Muscle of leg (tissue), 11 donors: ENCODE results near the gene YAE1. TPM values are rescaled to one million over a fixed set of nuclear protein-coding genes. Genes with fewer than 3 reads are reported as not detected.
A peak's percentile ranks its signal among the peaks of the same experiment; 100 is the strongest.

Experiments used
- DNase-seq: peaks from one replicate; pipeline ENCODE4 v3.0.0; 2013
- H3K27ac ChIP-seq: one replicate; pipeline ENCODE4 v1.5.1; 2013; ENCODE audit warnings: mild to moderate bottlenecking, low read length, control low read depth
- H3K27me3 ChIP-seq: one replicate; pipeline ENCODE4 v1.6.1; 2013; ENCODE audit warnings: low read length; ENCODE audit not compliant: control insufficient read depth, insufficient read depth
- H3K36me3 ChIP-seq: one replicate; pipeline ENCODE4 v1.6.1; 2013; ENCODE audit warnings: low read length; ENCODE audit not compliant: control insufficient read depth, insufficient read depth
- H3K4me1 ChIP-seq: one replicate; pipeline ENCODE4 v1.6.1; 2013; ENCODE audit warnings: low read length; ENCODE audit not compliant: control insufficient read depth, insufficient read depth
- H3K4me3 ChIP-seq: one replicate; pipeline ENCODE4 v1.5.1; 2013; ENCODE audit warnings: low read length, control low read depth
- H3K9me3 ChIP-seq: replicated peaks from 2 replicates; pipeline ENCODE4 v1.6.1; 2013; ENCODE audit warnings: low read depth, low read length; ENCODE audit not compliant: control insufficient read depth
- WGBS: methylation state at CpG from one replicate; pipeline ENCODE4 v1.1.5; 2013; ENCODE audit warnings: missing lambda C conversion rate; ENCODE audit not compliant: insufficient coverage; 5-methylcytosine and 5-hydroxymethylcytosine counted together
- polyA plus RNA-seq, 8 donors: library from polyadenylated mRNA; unstranded; fragments of 120-200 nt; gene quantifications; one replicate each; pipeline versions ENCODE4 v1.2.1 to v1.2.3, GENCODE V29; 2013; ENCODE audit warnings: inconsistent platforms in 1 of 8, low replicate concordance in 1 of 8; ENCODE audit not compliant: insufficient read length in 8 of 8, insufficient read depth in 1 of 8
- total RNA-seq: library from RNA; stranded (reverse); fragments of 120-200 nt; gene quantifications from one replicate; pipeline ENCODE4 v1.2.4, GENCODE V29; 2013

YAE1 gene
- total and polyA plus RNA-seq, 9 donors, result 20.4 to 32.4 (median 25.3) TPM

DNA sequence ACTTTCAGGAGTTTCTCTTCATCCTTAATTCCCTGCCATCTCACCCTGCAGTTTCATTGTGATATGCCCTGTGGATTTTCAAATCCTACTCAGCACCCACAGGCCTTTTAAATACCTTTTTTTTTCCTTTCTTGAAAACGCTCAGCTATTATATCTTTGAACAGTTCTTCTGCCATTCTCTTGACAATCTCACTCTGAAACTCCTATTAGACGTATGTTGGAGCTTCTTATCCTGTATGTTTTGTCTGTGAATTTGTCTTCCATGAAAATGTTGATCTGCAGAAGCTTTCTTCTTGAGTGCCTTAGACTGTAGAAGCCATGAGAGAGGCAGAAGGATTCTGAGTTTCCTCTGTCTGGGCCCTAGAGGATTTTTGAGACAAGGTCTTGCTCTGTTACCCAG lies 18.9 kb upstream of the YAE1 start:
- H3K9me3 ChIP-seq, result peaks cover 11% of the 10 kb centered on the region
- no peak overlapping the region for H3K4me3 ChIP-seq
- H3K27ac ChIP-seq, result no peak overlapping the region
- H3K36me3 ChIP-seq, result no peaks in the 10 kb centered on the region
- H3K4me1 ChIP-seq, result no peaks in the 10 kb centered on the region
- no CpG with 5 or more reads among the region's 2 CpGs for WGBS
- H3K27me3 ChIP-seq, result no peaks in the 10 kb centered on the region
- DNase-seq, result no peak

DNA sequence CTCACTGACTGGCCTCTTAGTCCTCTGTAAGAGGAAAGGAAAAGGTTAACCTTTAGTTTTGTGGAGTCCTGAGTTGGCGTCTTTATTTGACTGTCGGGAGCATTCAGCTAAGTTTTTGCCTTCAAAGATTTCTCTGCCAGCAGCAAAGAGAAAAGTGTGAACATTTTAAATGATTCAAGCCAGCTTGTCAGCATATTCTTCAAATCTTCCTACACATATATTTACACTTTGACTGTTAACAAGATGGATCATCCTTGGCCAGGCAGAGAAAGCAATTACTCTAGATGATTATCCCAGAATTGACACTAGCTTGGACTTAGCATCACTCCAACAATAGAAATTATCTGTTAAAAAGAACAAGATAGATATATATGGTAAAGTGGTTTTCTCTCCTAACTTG lies 15.8 kb upstream of the YAE1 start:
- no peaks in the 10 kb centered on the region for H3K36me3 ChIP-seq
- H3K27ac ChIP-seq, result no peak overlapping the region
- no peak for DNase-seq
- no CpG with 5 or more reads among the region's 2 CpGs for WGBS
- H3K9me3 ChIP-seq, result peaks cover 11% of the 10 kb centered on the region
- H3K4me3 ChIP-seq, result no peak overlapping the region
- H3K27me3 ChIP-seq, result no peaks in the 10 kb centered on the region
- H3K4me1 ChIP-seq, result no peaks in the 10 kb centered on the region

- WGBS, result no CpG with 5 or more reads among the region's 3 CpGs
- no peak overlapping the region for H3K4me3 ChIP-seq
- no peaks in the 10 kb centered on the region for H3K9me3 ChIP-seq
- H3K27ac ChIP-seq, result no peak overlapping the region
- no peak for DNase-seq
- no peaks in the 10 kb centered on the region for H3K27me3 ChIP-seq
- no peaks in the 10 kb centered on the region for H3K4me1 ChIP-seq
- H3K36me3 ChIP-seq, result no peaks in the 10 kb centered on the region
Measured at GRCh38 chr7:39553436-39553835, 12.8 kb upstream of the YAE1 start.

- H3K9me3 ChIP-seq, result no peaks in the 10 kb centered on the region
- no peak overlapping the region for H3K4me3 ChIP-seq
- H3K27me3 ChIP-seq, result no peaks in the 10 kb centered on the region
- DNase-seq, result no peak
- H3K4me1 ChIP-seq, result no peaks in the 10 kb centered on the region
- no peaks in the 10 kb centered on the region for H3K36me3 ChIP-seq
- WGBS, result 33% methylated on average over 3 of the region's 7 CpGs
- H3K27ac ChIP-seq, result no peak overlapping the region
Measured at GRCh38 chr7:39554583-39555165, 11.5 kb upstream of the YAE1 start.

DNA sequence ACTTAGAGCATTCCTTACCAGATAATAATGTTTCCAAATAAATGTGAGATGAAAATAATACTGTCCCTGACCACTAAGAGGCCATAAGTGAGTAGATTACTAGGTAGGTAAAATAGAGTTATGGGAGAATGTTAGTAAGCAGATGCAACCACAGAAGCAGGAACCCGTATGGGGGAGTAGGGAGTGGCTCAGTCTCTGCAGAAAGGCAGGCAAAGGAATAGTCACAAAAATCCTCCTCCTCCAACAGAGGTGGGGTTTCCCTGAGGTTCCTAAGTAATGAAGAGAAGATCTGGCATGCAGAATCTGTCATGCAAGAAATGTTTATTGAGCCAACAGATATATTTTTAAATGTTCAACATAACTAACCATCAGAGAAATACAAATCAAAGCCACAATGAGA lies 9.0 kb upstream of the YAE1 start:
- DNase-seq, result no peak
- Histone ChIP-seq H3K27me3 (no peaks in the 10 kb centered on the region), H3K4me1 (no peaks in the 10 kb centered on the region), H3K4me3 (no peak overlapping the region), H3K27ac (no peak overlapping the region), H3K36me3 (no peaks in the 10 kb centered on the region), H3K9me3 (no peaks in the 10 kb centered on the region)
- WGBS, result no CpG with 5 or more reads among the region's 1 CpG

DNA sequence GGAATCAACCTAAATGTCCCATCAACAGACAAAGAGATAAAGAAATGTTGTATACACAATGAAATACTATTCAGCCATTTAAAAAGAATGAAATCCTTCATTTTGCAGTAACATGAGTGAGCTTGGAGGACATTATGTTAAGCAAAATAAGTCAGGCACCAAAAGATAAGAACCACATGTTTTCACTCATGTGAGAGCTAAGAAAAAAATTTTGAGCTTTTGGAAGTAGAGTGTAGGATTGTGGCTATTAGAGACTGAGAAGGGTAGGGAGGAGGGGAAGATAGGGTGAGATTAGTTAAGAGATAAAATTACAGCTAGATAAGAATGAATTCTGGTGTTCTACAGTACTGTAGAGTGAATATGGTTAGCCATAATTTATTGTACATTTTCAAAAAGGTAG lies 8.3 kb upstream of the YAE1 start:
- Histone ChIP-seq H3K9me3 (no peaks in the 10 kb centered on the region), H3K27ac (no peak overlapping the region), H3K36me3 (no peaks in the 10 kb centered on the region), H3K4me1 (no peaks in the 10 kb centered on the region), H3K4me3 (no peak overlapping the region), H3K27me3 (no peaks in the 10 kb centered on the region)
- DNase-seq, result no peak

DNA sequence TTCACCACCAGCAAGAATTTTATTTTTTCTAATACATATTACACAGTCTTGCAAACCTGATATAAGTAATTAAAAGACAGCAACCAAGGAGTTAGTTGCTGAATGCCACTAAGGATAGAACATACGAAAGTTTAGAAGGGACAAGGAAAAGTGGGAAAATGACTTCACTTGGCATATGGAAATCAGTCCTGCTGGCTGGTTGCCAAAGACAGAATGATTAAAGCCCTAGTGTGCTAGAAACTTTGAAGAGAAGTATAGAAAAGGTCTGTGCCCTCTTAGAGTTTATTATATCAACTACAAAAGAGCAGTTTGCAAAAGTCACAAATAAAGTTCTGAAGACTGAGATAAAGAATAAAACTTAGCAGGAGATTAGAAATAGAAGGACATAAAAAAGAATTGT lies 5.8 kb upstream of the YAE1 start:
- Histone ChIP-seq H3K4me3 (no peak overlapping the region), H3K27me3 (no peaks in the 10 kb centered on the region), H3K36me3 (no peaks in the 10 kb centered on the region), H3K27ac (no peak overlapping the region), H3K9me3 (no peaks in the 10 kb centered on the region), H3K4me1 (no peaks in the 10 kb centered on the region)
- WGBS, result 50% methylated on average over 1 of the region's 1 CpG
- DNase-seq, result peak; percentile 10

DNA sequence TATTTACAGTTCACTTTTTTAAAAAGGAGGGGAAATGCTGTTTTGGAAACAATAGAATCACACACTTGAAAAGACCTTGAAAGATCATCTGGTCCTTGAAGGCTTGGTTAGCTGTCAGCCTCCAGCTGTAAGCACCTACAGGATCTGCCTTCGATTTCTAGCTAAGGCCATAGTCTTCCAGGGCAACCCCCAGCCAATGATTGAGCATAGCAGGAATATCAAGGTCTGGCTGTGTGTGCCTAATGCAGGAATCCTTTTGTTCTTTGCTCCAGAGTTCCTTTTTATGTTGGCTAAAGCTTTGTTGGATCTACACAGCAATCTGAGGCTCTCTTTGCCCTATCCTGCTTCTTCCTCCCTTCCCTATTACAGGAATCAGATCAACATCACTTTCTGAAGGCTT lies 5.2 kb upstream of the YAE1 start:
- no peaks in the 10 kb centered on the region for H3K27me3 ChIP-seq
- H3K4me3 ChIP-seq, result no peak overlapping the region
- no peaks in the 10 kb centered on the region for H3K36me3 ChIP-seq
- no peaks in the 10 kb centered on the region for H3K9me3 ChIP-seq
- no peak for DNase-seq
- no peak overlapping the region for H3K27ac ChIP-seq
- H3K4me1 ChIP-seq, result no peaks in the 10 kb centered on the region
- no CpG with 5 or more reads among the region's 1 CpG for WGBS

DNA sequence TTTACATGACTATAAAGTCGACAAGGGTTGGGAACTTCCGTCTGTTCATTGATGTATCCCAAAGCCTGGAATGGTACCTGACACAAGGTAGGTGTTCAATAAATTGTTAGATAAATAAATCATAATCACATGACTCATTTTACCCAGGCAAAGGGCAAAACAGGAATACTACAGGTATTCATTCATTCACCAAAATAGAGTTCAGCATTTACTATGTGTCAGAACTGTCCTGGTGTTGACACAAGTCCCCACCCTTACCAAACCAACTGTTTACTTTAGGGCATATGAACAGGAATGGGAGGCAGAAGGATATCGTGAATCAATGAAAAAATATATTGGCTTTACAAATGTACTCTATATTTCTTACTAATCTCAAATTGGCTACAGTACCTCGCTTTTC lies 666 bp upstream of the YAE1 start:
- peaks cover 2% of the 10 kb centered on the region for H3K36me3 ChIP-seq
- H3K4me1 ChIP-seq, result peaks cover 5% of the 10 kb centered on the region
- peak overlapping the region; percentile 93 for H3K4me3 ChIP-seq
- WGBS, result no CpG with 5 or more reads among the region's 4 CpGs
- no peak overlapping the region for H3K27ac ChIP-seq
- peak; percentile 5 for DNase-seq
- no peaks in the 10 kb centered on the region for H3K9me3 ChIP-seq
- H3K27me3 ChIP-seq, result no peaks in the 10 kb centered on the region

- peak overlapping the region; percentile 93 for H3K4me3 ChIP-seq
- no peak for DNase-seq
- no peak overlapping the region for H3K27ac ChIP-seq
- no peaks in the 10 kb centered on the region for H3K27me3 ChIP-seq
- H3K9me3 ChIP-seq, result no peaks in the 10 kb centered on the region
- no CpG with 5 or more reads among the region's 2 CpGs for WGBS
- peaks cover 7% of the 10 kb centered on the region for H3K36me3 ChIP-seq
- H3K4me1 ChIP-seq, result peaks cover 5% of the 10 kb centered on the region
Measured at GRCh38 chr7:39567294-39567693, 1.1 kb downstream of the YAE1 start.

DNA sequence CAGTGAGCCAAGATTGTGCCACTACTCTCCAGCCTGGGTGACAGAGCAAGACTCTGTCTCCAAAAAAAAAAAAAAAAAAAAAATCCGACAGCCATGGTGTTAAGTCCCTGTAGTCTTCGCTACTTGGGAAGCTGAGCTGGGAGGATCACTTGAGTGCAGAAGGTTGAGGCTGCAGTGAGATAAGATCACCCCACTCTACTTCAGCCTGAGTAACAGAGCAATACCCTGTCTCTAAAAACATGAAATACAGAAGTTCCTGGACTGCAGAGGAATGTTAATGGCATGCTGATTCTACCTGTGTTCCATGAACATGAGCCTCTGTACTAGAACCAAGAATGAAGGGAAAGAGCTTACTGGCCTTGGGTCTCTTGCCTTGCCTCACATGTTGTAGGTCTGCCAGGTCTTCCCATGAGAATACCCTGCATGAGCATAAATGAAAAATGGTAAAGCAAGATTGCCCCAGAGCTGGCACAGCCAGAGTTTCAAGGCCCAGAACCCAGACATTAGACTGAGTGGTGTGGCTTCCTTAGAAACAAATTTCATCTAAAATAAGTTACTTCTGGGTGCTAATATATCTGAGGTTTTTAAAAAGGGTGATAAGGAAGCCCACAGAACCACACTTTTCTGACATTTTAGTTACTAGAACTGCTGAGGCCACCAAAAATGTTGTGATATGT lies 8.6 kb downstream of the YAE1 start:
- Histone ChIP-seq H3K36me3 (peaks cover 18% of the 10 kb centered on the region), H3K4me1 (no peaks in the 10 kb centered on the region)
- no CpG with 5 or more reads among the region's 2 CpGs for WGBS

More for the DNA sequence above, 8.6 kb downstream of the YAE1 start:
- Histone ChIP-seq H3K27ac (no peak overlapping the region), H3K27me3 (no peaks in the 10 kb centered on the region), H3K4me3 (no peak overlapping the region), H3K9me3 (no peaks in the 10 kb centered on the region)
- DNase-seq, result no peak
